ENCODE results near the gene ARID1B. TPM values are rescaled to one million over a fixed set of nuclear protein-coding genes. Genes with fewer than 3 reads are reported as not detected.

The ARID1B gene
- total RNA-seq, 1 experiment from 2014 or later: 91.7 TPM

DNA sequence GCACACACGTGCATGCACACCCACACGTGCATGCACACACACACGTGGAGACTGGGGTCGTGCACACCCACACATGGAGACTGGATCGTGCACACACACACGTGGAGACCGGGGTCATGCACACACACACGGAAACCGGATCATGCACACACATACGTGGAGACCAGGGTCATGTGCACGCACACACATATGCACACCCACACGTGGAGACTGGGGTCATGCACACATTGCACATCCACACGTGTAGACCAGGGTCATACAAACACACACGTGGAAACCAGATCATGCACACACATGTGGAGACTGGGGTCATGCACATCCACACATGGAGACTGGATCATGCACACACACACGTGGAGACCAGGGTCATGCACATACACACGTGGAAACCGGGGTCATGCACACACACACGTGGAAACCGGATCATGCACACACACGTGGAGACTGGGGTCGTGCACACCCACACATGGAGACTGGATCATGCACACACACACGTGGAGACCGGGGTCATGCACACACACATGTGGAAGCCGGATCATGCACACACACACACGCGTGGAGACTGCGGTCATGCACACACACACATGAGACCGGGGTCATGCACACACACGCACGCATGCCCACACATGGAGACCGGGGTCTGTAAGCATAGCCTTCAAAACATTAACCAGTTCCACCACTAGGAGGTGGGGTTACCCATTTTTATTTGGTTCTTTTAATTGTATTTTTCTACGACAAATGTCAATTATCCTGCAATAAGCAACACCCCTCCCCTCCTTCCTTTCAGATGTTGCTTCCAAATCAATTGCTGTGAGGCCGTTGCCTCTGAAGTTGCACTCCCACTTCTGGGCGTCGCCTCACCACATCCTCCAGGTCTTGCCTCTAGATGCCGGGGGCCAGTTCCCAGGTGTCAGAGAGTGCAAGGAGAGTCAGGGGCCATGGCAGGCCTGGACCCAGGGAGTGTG lies 450.3 kb downstream of the ARID1B start:
- POLR2A ChIA-PET: no interaction called here
- intact Hi-C loops (cut with micrococcal nuclease; ENCODE audit: unreplicated experiment) (loop anchor here (5.0 kb wide), 1 partner anchor 45 kb away; no protein-coding TSS in a partner anchor), in situ Hi-C loops (cut with HindIII; ENCODE audit: low pct_unique_long_range_greater_than_20kb, low sequenced_read_pairs) (no loop called here)
- CTCF ChIA-PET: no interaction called here
- DNase-seq (ENCODE audit: low read depth, low spot score): no peak
- no peak for ATAC-seq
- Histone ChIP-seq H3K27me3 (ENCODE audit: control insufficient read depth, insufficient read depth, low read length) (no peaks in the 10 kb centered on the region), H3K27ac (ENCODE audit: low read length) (no peak overlapping the region), H3K4me3 (ENCODE audit: low read depth in 2 of 2, low read length in 2 of 2) (no peak overlapping the region), H3K36me3 (ENCODE audit: control insufficient read depth, insufficient read depth, low read length) (no peaks in the 10 kb centered on the region), H3K4me1 (ENCODE audit: control insufficient read depth, insufficient read depth, low read length) (no peaks in the 10 kb centered on the region), H3K9me3 (ENCODE audit: control insufficient read depth, insufficient read depth, low read depth, low read length) (no peaks in the 10 kb centered on the region)
- TF ChIP-seq TCF7L2 (IDR thresholded peaks at IDR 0.05; ENCODE audit: low read depth, low read length): no peak
- TF ChIP-seq POLR2AphosphoS5 (IDR thresholded peaks at IDR 0.05; ENCODE audit: low read depth, low read length): no peak
- TF ChIP-seq, protein P1, sequence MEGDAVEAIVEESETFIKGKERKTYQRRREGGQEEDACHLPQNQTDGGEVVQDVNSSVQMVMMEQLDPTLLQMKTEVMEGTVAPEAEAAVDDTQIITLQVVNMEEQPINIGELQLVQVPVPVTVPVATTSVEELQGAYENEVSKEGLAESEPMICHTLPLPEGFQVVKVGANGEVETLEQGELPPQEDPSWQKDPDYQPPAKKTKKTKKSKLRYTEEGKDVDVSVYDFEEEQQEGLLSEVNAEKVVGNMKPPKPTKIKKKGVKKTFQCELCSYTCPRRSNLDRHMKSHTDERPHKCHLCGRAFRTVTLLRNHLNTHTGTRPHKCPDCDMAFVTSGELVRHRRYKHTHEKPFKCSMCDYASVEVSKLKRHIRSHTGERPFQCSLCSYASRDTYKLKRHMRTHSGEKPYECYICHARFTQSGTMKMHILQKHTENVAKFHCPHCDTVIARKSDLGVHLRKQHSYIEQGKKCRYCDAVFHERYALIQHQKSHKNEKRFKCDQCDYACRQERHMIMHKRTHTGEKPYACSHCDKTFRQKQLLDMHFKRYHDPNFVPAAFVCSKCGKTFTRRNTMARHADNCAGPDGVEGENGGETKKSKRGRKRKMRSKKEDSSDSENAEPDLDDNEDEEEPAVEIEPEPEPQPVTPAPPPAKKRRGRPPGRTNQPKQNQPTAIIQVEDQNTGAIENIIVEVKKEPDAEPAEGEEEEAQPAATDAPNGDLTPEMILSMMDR (IDR thresholded peaks at IDR 0.05): peak; percentile 68
- no TSS peak for BruUV-seq (replicated peaks)

DNA sequence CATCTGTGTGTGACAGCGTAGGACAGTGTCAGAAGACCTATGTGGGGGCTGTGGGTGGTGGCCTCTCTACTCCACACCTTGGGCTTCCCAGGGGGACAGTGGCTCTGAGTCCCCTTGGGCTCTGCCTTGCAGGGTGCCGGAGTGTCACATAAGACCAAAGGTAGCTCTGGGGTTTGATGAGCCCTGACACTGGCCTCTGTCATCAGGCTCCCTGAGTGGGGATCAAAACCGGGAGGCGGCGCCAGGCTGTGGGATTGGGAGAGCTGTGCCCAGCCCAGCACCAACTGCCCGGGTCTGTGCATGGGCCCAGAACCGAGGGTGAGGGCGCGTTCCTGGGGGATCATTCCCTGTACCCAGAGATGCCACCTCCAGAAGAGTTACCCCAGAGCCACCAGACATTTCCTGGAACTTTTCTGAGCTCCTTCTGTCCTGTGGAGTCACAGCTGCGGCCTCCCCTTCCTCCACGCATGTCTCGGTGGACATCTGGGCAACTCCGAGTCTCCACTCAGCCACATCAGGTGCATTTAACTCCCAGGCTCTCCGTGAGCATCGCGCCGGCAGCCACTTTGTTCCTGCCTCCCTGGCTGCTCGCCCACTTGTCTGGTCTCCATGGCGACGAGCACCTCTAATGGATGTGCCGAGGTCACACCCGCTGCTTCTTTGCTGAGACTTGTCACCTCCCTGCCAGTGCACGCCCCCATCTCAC lies 451.4 kb downstream of the ARID1B start:
- H3K4me1 ChIP-seq (ENCODE audit: control insufficient read depth, insufficient read depth, low read length): no peaks in the 10 kb centered on the region
- DNase-seq (ENCODE audit: low read depth, low spot score) (no peak), ATAC-seq (0 out of 2 replicates have a peak, but pooled peaks have one; percentile 11)
- in situ Hi-C loops (cut with HindIII; ENCODE audit: low pct_unique_long_range_greater_than_20kb, low sequenced_read_pairs): no loop called here
- no peak overlapping the region for H3K4me3 ChIP-seq (ENCODE audit: low read depth in 2 of 2, low read length in 2 of 2)
- BruUV-seq (replicated peaks): no TSS peak
- TF ChIP-seq POLR2AphosphoS5 (IDR thresholded peaks at IDR 0.05; ENCODE audit: low read depth, low read length) (no peak), TCF7L2 (IDR thresholded peaks at IDR 0.05; ENCODE audit: low read depth, low read length) (no peak), SIN3A (IDR thresholded peaks at IDR 0.05; ENCODE audit: borderline replicate concordance, insufficient read depth, low read depth, low read length) (no peak)
- TF ChIP-seq, protein P2, sequence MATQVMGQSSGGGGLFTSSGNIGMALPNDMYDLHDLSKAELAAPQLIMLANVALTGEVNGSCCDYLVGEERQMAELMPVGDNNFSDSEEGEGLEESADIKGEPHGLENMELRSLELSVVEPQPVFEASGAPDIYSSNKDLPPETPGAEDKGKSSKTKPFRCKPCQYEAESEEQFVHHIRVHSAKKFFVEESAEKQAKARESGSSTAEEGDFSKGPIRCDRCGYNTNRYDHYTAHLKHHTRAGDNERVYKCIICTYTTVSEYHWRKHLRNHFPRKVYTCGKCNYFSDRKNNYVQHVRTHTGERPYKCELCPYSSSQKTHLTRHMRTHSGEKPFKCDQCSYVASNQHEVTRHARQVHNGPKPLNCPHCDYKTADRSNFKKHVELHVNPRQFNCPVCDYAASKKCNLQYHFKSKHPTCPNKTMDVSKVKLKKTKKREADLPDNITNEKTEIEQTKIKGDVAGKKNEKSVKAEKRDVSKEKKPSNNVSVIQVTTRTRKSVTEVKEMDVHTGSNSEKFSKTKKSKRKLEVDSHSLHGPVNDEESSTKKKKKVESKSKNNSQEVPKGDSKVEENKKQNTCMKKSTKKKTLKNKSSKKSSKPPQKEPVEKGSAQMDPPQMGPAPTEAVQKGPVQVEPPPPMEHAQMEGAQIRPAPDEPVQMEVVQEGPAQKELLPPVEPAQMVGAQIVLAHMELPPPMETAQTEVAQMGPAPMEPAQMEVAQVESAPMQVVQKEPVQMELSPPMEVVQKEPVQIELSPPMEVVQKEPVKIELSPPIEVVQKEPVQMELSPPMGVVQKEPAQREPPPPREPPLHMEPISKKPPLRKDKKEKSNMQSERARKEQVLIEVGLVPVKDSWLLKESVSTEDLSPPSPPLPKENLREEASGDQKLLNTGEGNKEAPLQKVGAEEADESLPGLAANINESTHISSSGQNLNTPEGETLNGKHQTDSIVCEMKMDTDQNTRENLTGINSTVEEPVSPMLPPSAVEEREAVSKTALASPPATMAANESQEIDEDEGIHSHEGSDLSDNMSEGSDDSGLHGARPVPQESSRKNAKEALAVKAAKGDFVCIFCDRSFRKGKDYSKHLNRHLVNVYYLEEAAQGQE (IDR thresholded peaks at IDR 0.05; ENCODE audit: insufficient read depth in 1 of 2, low read depth in 2 of 2, low read length in 1 of 2): no peak
- TF ChIP-seq, protein P1 (IDR thresholded peaks at IDR 0.05): no peak
- CTCF ChIA-PET: interaction anchor here (0.5 kb wide), 1 partner anchor 1243 kb away, joined by 4 read pairs; no protein-coding TSS in a partner anchor
- no peaks in the 10 kb centered on the region for H3K9me3 ChIP-seq (ENCODE audit: control insufficient read depth, insufficient read depth, low read depth, low read length)
- no peak overlapping the region for H3K27ac ChIP-seq (ENCODE audit: low read length)
- H3K36me3 ChIP-seq (ENCODE audit: control insufficient read depth, insufficient read depth, low read length): no peaks in the 10 kb centered on the region
- no peaks in the 10 kb centered on the region for H3K27me3 ChIP-seq (ENCODE audit: control insufficient read depth, insufficient read depth, low read length)
- POLR2A ChIA-PET: no interaction called here
- intact Hi-C loops (cut with micrococcal nuclease; ENCODE audit: unreplicated experiment): loop anchor here (5.0 kb wide), 1 partner anchor 44 kb away; no protein-coding TSS in a partner anchor
